ENCODE measurements around the gene GORASP2. TPM values are rescaled to one million over a fixed set of nuclear protein-coding genes. Genes with fewer than 3 reads are reported as not detected.

GORASP2 gene
- total RNA-seq, 2 donors from 2014 or later, result 90.9 to 104 TPM

DNA sequence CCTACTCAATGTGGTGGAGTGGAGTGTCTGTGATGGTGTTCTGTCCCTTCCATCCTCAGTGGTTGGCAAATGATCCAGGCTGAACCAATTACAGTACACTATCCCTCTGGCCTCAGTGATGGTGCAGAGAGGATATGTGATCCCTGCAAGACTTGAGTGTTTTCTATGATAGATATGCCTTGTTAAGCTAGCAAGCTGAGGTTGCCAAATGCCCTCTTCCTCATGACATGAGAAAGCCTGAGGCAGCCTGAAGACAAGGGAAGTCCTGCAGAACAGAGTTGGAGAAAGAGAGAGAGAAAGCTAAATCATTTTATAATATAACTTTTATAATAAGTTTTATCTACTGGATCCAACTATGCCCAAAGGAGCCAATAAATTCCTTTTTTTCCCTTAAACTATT, 41.6 kb upstream of the GORASP2 start:
- Histone ChIP-seq H3K9me3 (ENCODE audit: control insufficient read depth, low read length) (no peaks in the 10 kb centered on the region), H3K27me3 (ENCODE audit: control insufficient read depth, insufficient read depth, low read length, poor library complexity, severe bottlenecking) (no peaks in the 10 kb centered on the region), H3K27ac (ENCODE audit: low read depth, low read length) (no peak overlapping the region), H3K4me3 (ENCODE audit: low read length) (no peak overlapping the region), H3K36me3 (ENCODE audit: control insufficient read depth, insufficient read depth, low read length) (no peaks in the 10 kb centered on the region), H3K4me1 (ENCODE audit: control insufficient read depth, insufficient read depth, low read length) (no peaks in the 10 kb centered on the region), H3K9ac (ENCODE audit: extremely low read depth, low read length, poor library complexity, severe bottlenecking) (no peak overlapping the region)
- DNase-seq, result no peak
- Mint-ChIP-seq H3K36me3 (ENCODE audit: low read depth) (no peaks in the 10 kb centered on the region), H3K4me3 (no peak overlapping the region), H3K27ac (no peak overlapping the region), H3K4me1 (peaks cover 3% of the 10 kb centered on the region), H3K27me3 (ENCODE audit: insufficient read depth) (peaks cover 6% of the 10 kb centered on the region), H3K9me3 (no peaks in the 10 kb centered on the region)
- no peak for TF ChIP-seq CTCF (conservative IDR thresholded peaks at IDR 0.05)

GRCh38 chr2:170887896-170888295, 41.2 kb upstream of the GORASP2 start:
- Mint-ChIP-seq H3K4me3 (no peak overlapping the region), H3K27me3 (ENCODE audit: insufficient read depth) (peaks cover 5% of the 10 kb centered on the region), H3K36me3 (ENCODE audit: low read depth) (no peaks in the 10 kb centered on the region), H3K4me1 (peaks cover 3% of the 10 kb centered on the region), H3K9me3 (no peaks in the 10 kb centered on the region), H3K27ac (no peak overlapping the region)
- no peak for DNase-seq
- Histone ChIP-seq H3K36me3 (ENCODE audit: control insufficient read depth, insufficient read depth, low read length) (no peaks in the 10 kb centered on the region), H3K4me1 (ENCODE audit: control insufficient read depth, insufficient read depth, low read length) (no peaks in the 10 kb centered on the region), H3K27ac (ENCODE audit: low read depth, low read length) (no peak overlapping the region), H3K9me3 (ENCODE audit: control insufficient read depth, low read length) (no peaks in the 10 kb centered on the region), H3K27me3 (ENCODE audit: control insufficient read depth, insufficient read depth, low read length, poor library complexity, severe bottlenecking) (no peaks in the 10 kb centered on the region), H3K9ac (ENCODE audit: extremely low read depth, low read length, poor library complexity, severe bottlenecking) (no peak overlapping the region), H3K4me3 (ENCODE audit: low read length) (no peak overlapping the region)
- 92% methylated on average over 3 of the region's 3 CpGs; no CpG with 5 or more reads in 1 of the 2 experiments for WGBS, 2 experiments (ENCODE audit: insufficient coverage in 1 of 2, insufficient read length in 1 of 2)
- no peak for TF ChIP-seq CTCF (conservative IDR thresholded peaks at IDR 0.05)

- TF ChIP-seq CTCF (conservative IDR thresholded peaks at IDR 0.05), result no peak
- WGBS, 2 experiments (ENCODE audit: insufficient coverage in 1 of 2, insufficient read length in 1 of 2), result 88 to 89% methylated on average over 3 to 4 of the region's 4 CpGs
- H3K9me3 ChIP-seq (ENCODE audit: control insufficient read depth, low read length), result no peaks in the 10 kb centered on the region
- H3K9ac ChIP-seq (ENCODE audit: extremely low read depth, low read length, poor library complexity, severe bottlenecking), result no peak overlapping the region
- no peaks in the 10 kb centered on the region for H3K27me3 ChIP-seq (ENCODE audit: control insufficient read depth, insufficient read depth, low read length, poor library complexity, severe bottlenecking)
- no peak overlapping the region for H3K4me3 Mint-ChIP-seq
- no peak for DNase-seq
- no peaks in the 10 kb centered on the region for H3K36me3 ChIP-seq (ENCODE audit: control insufficient read depth, insufficient read depth, low read length)
- no peaks in the 10 kb centered on the region for H3K27me3 Mint-ChIP-seq (ENCODE audit: insufficient read depth)
- no peak overlapping the region for H3K4me3 ChIP-seq (ENCODE audit: low read length)
- H3K9me3 Mint-ChIP-seq, result no peaks in the 10 kb centered on the region
- peaks cover 3% of the 10 kb centered on the region for H3K4me1 Mint-ChIP-seq
- no peak overlapping the region for H3K27ac ChIP-seq (ENCODE audit: low read depth, low read length)
- no peaks in the 10 kb centered on the region for H3K4me1 ChIP-seq (ENCODE audit: control insufficient read depth, insufficient read depth, low read length)
- H3K36me3 Mint-ChIP-seq (ENCODE audit: low read depth), result no peaks in the 10 kb centered on the region
- no peak overlapping the region for H3K27ac Mint-ChIP-seq
Observed at GRCh38 chr2:170891893-170892292, 37.2 kb upstream of the GORASP2 start.
